Sigmoid colon (tissue), 7 donors: ENCODE results near the gene TLCD4. TPM values are rescaled to one million over a fixed set of nuclear protein-coding genes. Genes with fewer than 3 reads are reported as not detected.

Source experiments
- DNase-seq: peaks from one replicate; pipeline ENCODE4 v3.0.0-alpha.2; 2019
- H3K27ac ChIP-seq, 4 donors: fragments of 200-600 bp; sonication (generic); one replicate each; pipeline ENCODE4 v1.5.1; 2016 to 2019; ENCODE audit warnings: mild to moderate bottlenecking in 1 of 4
- H3K27me3 ChIP-seq, 3 donors: fragments of 200-600 bp; sonication (generic); one replicate each; pipeline ENCODE4 v1.5.1; 2019; ENCODE audit warnings: mild to moderate bottlenecking in 1 of 3
- H3K36me3 ChIP-seq, 4 donors: fragments of 200-600 bp; sonication (generic); one replicate each; pipeline ENCODE4 v1.5.1; 2016 to 2019
- H3K4me1 ChIP-seq, 4 donors: fragments of 200-600 bp; sonication (generic); one replicate each; pipeline ENCODE4 v1.5.1; 2017 to 2019
- H3K4me3 ChIP-seq, 4 donors: fragments of 200-600 bp; sonication (generic); one replicate each; pipeline ENCODE4 v1.5.1; 2017 to 2019; ENCODE audit warnings: mild to moderate bottlenecking in 2 of 4, moderate library complexity in 1 of 4
- H3K9me3 ChIP-seq, 4 donors: fragments of 200-600 bp in 3 of 4; sonication (generic) in 3 of 4; one replicate each; pipeline versions ENCODE4 v1.5.1 to v1.6.1; 2013 to 2019
- CTCF ChIP-seq, 4 experiments: fragments of 450-650 bp in 3 of 4; fragments of 200-600 bp in 1 of 4; IDR thresholded peaks; one replicate each; pipeline ENCODE4 v1.5.1; 2016 to 2019; ENCODE audit warnings: antibody characterized with exemption in 4 of 4, mild to moderate bottlenecking in 3 of 4, moderate library complexity in 2 of 4
- EP300 ChIP-seq, 4 donors: sonication (generic); formaldehyde crosslinking; IDR thresholded peaks; one replicate each; pipeline ENCODE4 v1.6.1; 2017; ENCODE audit warnings: antibody characterized with exemption in 4 of 4
- POLR2A ChIP-seq, 2 donors: fragments of 450-650 bp; IDR thresholded peaks; one replicate each; pipeline ENCODE4 v1.6.1; 2016; ENCODE audit warnings: antibody characterized with exemption in 2 of 2, mild to moderate bottlenecking in 2 of 2, moderate library complexity in 2 of 2
- POLR2AphosphoS5 ChIP-seq, 4 donors: sonication (generic); formaldehyde crosslinking; IDR thresholded peaks; one replicate each; pipeline ENCODE4 v1.6.1; 2017; ENCODE audit warnings: antibody characterized with exemption in 4 of 4
- WGBS, 2 donors: extraction: QIAGEN DNeasy Blood & Tissue Kit; methylation state at CpG; one replicate each; pipeline ENCODE4 v1.1.7; 2013; 5-methylcytosine and 5-hydroxymethylcytosine counted together
- intact Hi-C: fragments of 100-400 bp; cut with DNase I; formaldehyde crosslinking; loops from one replicate; pipeline ENCODE4 v1.15.1; 2023
- polyA plus RNA-seq, 3 donors: library from polyadenylated mRNA; stranded (reverse); fragments of 200-250 nt; gene quantifications; one replicate each; pipeline ENCODE4 v1.2.3, GENCODE V29; 2013
- total RNA-seq, 4 donors: library from RNA; depleted of rRNA; stranded (reverse); fragments of >200 nt; gene quantifications; one replicate each; pipeline ENCODE4 v1.1.0, GENCODE V29; 2016
- donor health status: healthy with polysubstance abuse.
- donor health status: Bipolar disorder and iron deficiency.
- donor health status: healthy.

TLCD4 gene
- total and polyA plus RNA-seq, 7 donors = 10.5 to 29.1 (median 12.1) TPM

DNA sequence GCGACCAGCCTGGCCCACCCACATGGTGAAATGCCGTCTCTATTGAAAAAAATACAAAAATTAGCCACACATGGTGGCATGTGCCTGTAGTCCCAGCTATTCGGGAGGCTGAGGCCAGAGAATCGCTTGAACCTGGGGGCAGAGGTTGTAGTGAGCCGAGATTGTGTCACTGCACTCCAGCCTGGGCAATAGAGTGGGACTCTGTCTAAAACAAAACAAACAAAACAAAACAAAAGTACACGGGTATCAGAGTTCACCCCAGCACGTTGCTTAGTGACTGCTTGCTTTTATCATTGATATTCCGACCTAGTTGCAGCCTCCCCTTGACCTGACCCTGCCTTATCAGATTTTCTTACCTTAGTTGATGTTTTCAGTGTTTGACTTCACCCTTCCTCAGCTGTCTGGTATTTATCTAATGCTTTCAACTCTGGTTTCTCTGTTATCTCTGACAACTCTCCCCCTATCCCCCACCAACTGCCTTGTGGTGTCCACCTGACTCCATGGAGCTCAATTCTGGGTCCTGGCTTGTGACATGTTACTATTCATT is 5.1 kb downstream of the TLCD4 start:
- Histone ChIP-seq H3K27me3 (no peaks in the 10 kb centered on the region), H3K4me3 (no peak overlapping the region), H3K36me3 (no peaks in the 10 kb centered on the region), H3K4me1 (peaks cover 0 to 15% (median 8%) of the 10 kb centered on the region in 4 donors), H3K9me3 (no peaks in the 10 kb centered on the region), H3K27ac (no peak overlapping the region)
- intact Hi-C loops = no loop called here
- no peak for DNase-seq
- WGBS, 2 donors = 36 to 77% methylated on average over 8 of the region's 8 CpGs
- TF ChIP-seq CTCF (IDR thresholded peaks at IDR 0.05) (no peak), POLR2A (IDR thresholded peaks at IDR 0.05) (no peak), POLR2AphosphoS5 (IDR thresholded peaks at IDR 0.05) (no peak), EP300 (IDR thresholded peaks at IDR 0.05) (no peak)

- no peak for DNase-seq
- H3K9me3 ChIP-seq = no peaks in the 10 kb centered on the region
Observed at GRCh38 chr1:95124342-95124741, 7.2 kb downstream of the TLCD4 start.

DNA sequence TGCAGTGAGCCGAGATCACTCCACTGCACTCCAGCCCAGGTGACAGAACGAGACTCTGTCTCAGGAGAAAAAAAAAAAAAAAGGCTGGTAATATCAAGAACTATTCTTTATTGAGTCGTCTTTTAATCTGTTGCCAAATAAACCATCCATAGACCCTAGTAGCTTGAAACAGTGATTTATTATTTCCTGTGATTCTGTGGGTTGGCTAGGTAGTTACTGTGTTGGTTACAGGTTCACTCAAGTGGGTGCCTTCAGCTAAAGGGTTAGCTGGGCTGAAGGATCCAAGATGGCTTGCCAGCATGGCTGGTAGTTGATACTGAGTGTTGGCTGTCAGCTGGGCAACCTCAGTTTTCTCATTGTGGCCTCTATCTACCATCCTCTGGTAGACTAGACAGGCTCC is 9.2 kb downstream of the TLCD4 start:
- no peaks in the 10 kb centered on the region for H3K4me1 ChIP-seq
- intact Hi-C loops = no loop called here
- H3K27me3 ChIP-seq = no peaks in the 10 kb centered on the region
- TF ChIP-seq POLR2A (IDR thresholded peaks at IDR 0.05) (no peak), EP300 (IDR thresholded peaks at IDR 0.05) (no peak), CTCF (IDR thresholded peaks at IDR 0.05) (no peak), POLR2AphosphoS5 (IDR thresholded peaks at IDR 0.05) (no peak)
- H3K9me3 ChIP-seq = no peaks in the 10 kb centered on the region
- H3K4me3 ChIP-seq = no peak overlapping the region
- H3K36me3 ChIP-seq = no peaks in the 10 kb centered on the region
- 89 to 92% methylated on average over 3 of the region's 3 CpGs for WGBS, 2 donors
- no peak for DNase-seq
- H3K27ac ChIP-seq = no peak overlapping the region

More at GRCh38 chr1:95124342-95124741, 7.2 kb downstream of the TLCD4 start:
- Histone ChIP-seq H3K36me3 (no peaks in the 10 kb centered on the region), H3K4me3 (no peak overlapping the region), H3K27ac (no peak overlapping the region), H3K4me1 (peaks cover 0 to 4% (median under 1%) of the 10 kb centered on the region in 4 donors), H3K27me3 (no peaks in the 10 kb centered on the region)
- intact Hi-C loops = no loop called here
- no peak for TF ChIP-seq CTCF (IDR thresholded peaks at IDR 0.05)
- TF ChIP-seq EP300 (IDR thresholded peaks at IDR 0.05) = no peak
- TF ChIP-seq POLR2AphosphoS5 (IDR thresholded peaks at IDR 0.05) = no peak
- TF ChIP-seq POLR2A (IDR thresholded peaks at IDR 0.05) = no peak
- 93 to 95% methylated on average over 2 of the region's 2 CpGs for WGBS, 2 donors

DNA sequence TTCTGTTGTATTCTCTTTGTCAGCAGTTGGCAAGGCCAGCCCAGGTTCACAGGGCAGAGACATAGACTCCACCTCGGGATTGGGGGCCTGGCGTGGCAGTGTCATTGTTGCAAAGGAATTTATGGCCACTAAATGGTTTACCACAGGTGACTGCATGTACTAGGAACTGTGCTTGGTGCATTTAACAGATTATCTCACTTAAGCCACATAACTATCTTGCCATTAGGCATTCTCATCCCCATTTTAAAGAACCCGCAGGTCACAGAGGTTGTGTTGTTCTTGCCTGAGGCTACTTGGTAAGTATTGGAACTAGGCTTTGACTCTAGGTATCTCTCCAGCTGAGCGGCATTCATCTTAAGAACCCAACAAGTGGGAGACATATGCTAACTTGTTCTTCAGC is 9.7 kb downstream of the TLCD4 start:
- H3K36me3 ChIP-seq = no peaks in the 10 kb centered on the region
- no peaks in the 10 kb centered on the region for H3K9me3 ChIP-seq
- no peaks in the 10 kb centered on the region for H3K27me3 ChIP-seq
- intact Hi-C loops = no loop called here
- no peak for DNase-seq
- TF ChIP-seq CTCF (IDR thresholded peaks at IDR 0.05) (no peak), EP300 (IDR thresholded peaks at IDR 0.05) (no peak), POLR2A (IDR thresholded peaks at IDR 0.05) (no peak), POLR2AphosphoS5 (IDR thresholded peaks at IDR 0.05) (no peak)
- H3K4me3 ChIP-seq = no peak overlapping the region
- H3K4me1 ChIP-seq = no peaks in the 10 kb centered on the region
- 61 to 81% methylated on average over 4 of the region's 4 CpGs for WGBS, 2 donors
- no peak overlapping the region for H3K27ac ChIP-seq

DNA sequence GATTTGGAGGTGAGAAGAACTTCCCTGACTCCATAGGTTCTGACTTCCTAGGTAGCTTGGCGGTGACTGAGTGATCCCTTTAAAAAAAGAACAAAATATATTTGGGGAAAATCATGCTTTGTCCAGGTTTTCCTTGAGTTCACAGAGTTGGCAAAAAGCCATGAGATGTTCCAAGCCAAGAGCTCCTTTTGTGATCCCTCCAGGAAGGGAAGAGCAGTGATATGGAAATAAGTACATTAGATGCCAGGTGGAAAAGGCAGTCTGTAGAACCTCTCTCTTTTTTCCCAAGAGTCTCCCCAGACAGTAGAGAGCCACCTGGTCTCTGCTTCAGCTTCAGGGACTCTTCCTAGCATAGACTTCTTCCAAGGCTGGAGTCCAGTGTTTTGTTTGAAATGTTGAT is 10.2 kb downstream of the TLCD4 start:
- no peaks in the 10 kb centered on the region for H3K4me1 ChIP-seq
- H3K4me3 ChIP-seq = no peak overlapping the region
- 95 to 98% methylated on average over 1 of the region's 1 CpG for WGBS, 2 donors
- no peaks in the 10 kb centered on the region for H3K36me3 ChIP-seq
- H3K27ac ChIP-seq = no peak overlapping the region
- H3K27me3 ChIP-seq = no peaks in the 10 kb centered on the region
- intact Hi-C loops = no loop called here
- no peaks in the 10 kb centered on the region for H3K9me3 ChIP-seq
- TF ChIP-seq POLR2AphosphoS5 (IDR thresholded peaks at IDR 0.05) (no peak), POLR2A (IDR thresholded peaks at IDR 0.05) (no peak), EP300 (IDR thresholded peaks at IDR 0.05) (no peak), CTCF (IDR thresholded peaks at IDR 0.05) (no peak)
- DNase-seq = no peak
